Smooth muscle cell (in vitro differentiated cells): ENCODE data around the gene TGFA. TPM values are rescaled to one million over a fixed set of nuclear protein-coding genes. Genes with fewer than 3 reads are reported as not detected.

Experiments
- DNase-seq: peaks from one replicate; lab custom pipeline; 2025; ENCODE audit not compliant: unreplicated experiment; lab: John Stamatoyannopoulos, UW
- H2AFZ ChIP-seq: fragments of 200-600 bp; sonication (generic); 2 replicates; pipeline ENCODE4 v1.6.0; 2016; ENCODE audit warnings: antibody characterized with exemption, low read depth, mild to moderate bottlenecking
- H3F3A ChIP-seq: fragments of 200-600 bp; sonication (generic); 2 replicates; pipeline ENCODE4 v1.6.0; 2017; ENCODE audit warnings: antibody characterized with exemption, low read depth
- H3K27ac ChIP-seq: fragments of 200-600 bp; sonication (generic); 2 replicates; pipeline ENCODE4 v1.5.1; 2016; ENCODE audit warnings: low read depth, mild to moderate bottlenecking
- H3K27me3 ChIP-seq: fragments of 200-600 bp; sonication (generic); 2 replicates; pipeline ENCODE4 v1.6.1; 2016; ENCODE audit warnings: low read depth, mild to moderate bottlenecking
- H3K36me3 ChIP-seq: fragments of 200-600 bp; sonication (generic); 2 replicates; pipeline ENCODE4 v1.5.1; 2016; ENCODE audit warnings: low read depth
- H3K4me1 ChIP-seq: fragments of 200-600 bp; sonication (generic); 2 replicates; pipeline ENCODE4 v1.5.1; 2016; ENCODE audit warnings: low read depth
- H3K4me2 ChIP-seq: fragments of 200-600 bp; sonication (generic); 2 replicates; pipeline ENCODE4 v1.6.0; 2016; ENCODE audit warnings: mild to moderate bottlenecking
- H3K4me3 ChIP-seq: fragments of 200-600 bp; sonication (generic); 2 replicates; pipeline ENCODE4 v1.5.1; 2016; ENCODE audit warnings: mild to moderate bottlenecking
- H3K79me2 ChIP-seq: fragments of 200-600 bp; sonication (generic); 2 replicates; pipeline ENCODE4 v1.6.0; 2016; ENCODE audit warnings: low read depth, mild to moderate bottlenecking
- H3K9ac ChIP-seq: fragments of 200-600 bp; sonication (generic); 2 replicates; pipeline ENCODE4 v1.6.0; 2016; ENCODE audit warnings: low read depth
- H3K9me3 ChIP-seq: fragments of 200-600 bp; sonication (generic); replicated peaks from 2 replicates; pipeline ENCODE4 v1.5.1; 2016; ENCODE audit warnings: low read depth
- H4K20me1 ChIP-seq: fragments of 200-600 bp; sonication (generic); 2 replicates; pipeline ENCODE4 v1.6.0; 2016; ENCODE audit warnings: low read depth
- WGBS: methylation state at CpG from one replicate; pipeline ENCODE4 v1.1.7; 2016; ENCODE audit warnings: low lambda C conversion rate; 5-methylcytosine and 5-hydroxymethylcytosine counted together
- polyA plus RNA-seq: library from polyadenylated mRNA; unstranded; fragments of >200 nt; fragmentation: Nextera tagmentation; extraction: Ambion mirVana; gene quantifications from 2 replicates; pipeline ENCODE4 v1.2.1, GENCODE V29; 2016
- total RNA-seq: library from RNA; depleted of rRNA; stranded (reverse); fragments of >200 nt; gene quantifications from 2 replicates; pipeline ENCODE4 v1.2.3, GENCODE V29; 2014
- TF ChIP-seq, protein P1 (sequence below): fragments of 200-600 bp; sonication (generic); IDR thresholded peaks from 2 replicates; pipeline ENCODE4 v1.5.1; 2017; ENCODE audit warnings: borderline replicate concordance, mild to moderate bottlenecking, antibody characterized with exemption; ENCODE audit not compliant: insufficient read depth, poor library complexity, severe bottlenecking

The TGFA gene
- total and polyA plus RNA-seq, 2 experiments from 2014 or later: 0.21 to 2.4 TPM

DNA sequence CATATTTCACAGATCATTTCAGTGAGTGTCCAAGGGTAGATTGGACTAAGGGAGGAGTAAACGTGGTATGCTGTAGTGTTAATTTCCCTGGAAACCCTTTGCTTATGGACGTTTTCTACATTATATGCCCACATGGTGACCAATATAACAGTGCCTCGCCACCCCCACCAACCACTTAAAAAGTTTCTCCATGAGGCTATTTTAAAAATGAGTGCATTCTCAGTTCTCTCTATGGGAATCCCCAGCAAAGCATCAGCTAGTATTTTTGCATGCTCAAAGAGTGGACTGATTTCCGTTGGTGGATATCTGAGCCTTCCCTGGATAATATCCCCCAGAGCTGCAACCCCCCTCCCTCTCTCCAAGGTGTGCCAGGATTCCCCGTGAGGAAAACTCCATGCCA, 73.2 kb downstream of the TGFA start:
- no peaks in the 10 kb centered on the region for H3K79me2 ChIP-seq
- H3K9me3 ChIP-seq: no peaks in the 10 kb centered on the region
- peaks cover 4% of the 10 kb centered on the region for H3K27me3 ChIP-seq
- no peak overlapping the region for H3K9ac ChIP-seq
- no peaks in the 10 kb centered on the region for H3K36me3 ChIP-seq
- no peak overlapping the region for H3K4me3 ChIP-seq
- no peak overlapping the region for H2AFZ ChIP-seq
- H3K4me2 ChIP-seq: no peak overlapping the region
- H4K20me1 ChIP-seq: no peaks in the 10 kb centered on the region
- TF ChIP-seq, protein P1, sequence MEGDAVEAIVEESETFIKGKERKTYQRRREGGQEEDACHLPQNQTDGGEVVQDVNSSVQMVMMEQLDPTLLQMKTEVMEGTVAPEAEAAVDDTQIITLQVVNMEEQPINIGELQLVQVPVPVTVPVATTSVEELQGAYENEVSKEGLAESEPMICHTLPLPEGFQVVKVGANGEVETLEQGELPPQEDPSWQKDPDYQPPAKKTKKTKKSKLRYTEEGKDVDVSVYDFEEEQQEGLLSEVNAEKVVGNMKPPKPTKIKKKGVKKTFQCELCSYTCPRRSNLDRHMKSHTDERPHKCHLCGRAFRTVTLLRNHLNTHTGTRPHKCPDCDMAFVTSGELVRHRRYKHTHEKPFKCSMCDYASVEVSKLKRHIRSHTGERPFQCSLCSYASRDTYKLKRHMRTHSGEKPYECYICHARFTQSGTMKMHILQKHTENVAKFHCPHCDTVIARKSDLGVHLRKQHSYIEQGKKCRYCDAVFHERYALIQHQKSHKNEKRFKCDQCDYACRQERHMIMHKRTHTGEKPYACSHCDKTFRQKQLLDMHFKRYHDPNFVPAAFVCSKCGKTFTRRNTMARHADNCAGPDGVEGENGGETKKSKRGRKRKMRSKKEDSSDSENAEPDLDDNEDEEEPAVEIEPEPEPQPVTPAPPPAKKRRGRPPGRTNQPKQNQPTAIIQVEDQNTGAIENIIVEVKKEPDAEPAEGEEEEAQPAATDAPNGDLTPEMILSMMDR: no peak
- no peak overlapping the region for H3K27ac ChIP-seq
- no peaks in the 10 kb centered on the region for H3F3A ChIP-seq
- no peaks in the 10 kb centered on the region for H3K4me1 ChIP-seq
- WGBS: 79% methylated on average over 5 of the region's 5 CpGs
- no peak for DNase-seq

DNA sequence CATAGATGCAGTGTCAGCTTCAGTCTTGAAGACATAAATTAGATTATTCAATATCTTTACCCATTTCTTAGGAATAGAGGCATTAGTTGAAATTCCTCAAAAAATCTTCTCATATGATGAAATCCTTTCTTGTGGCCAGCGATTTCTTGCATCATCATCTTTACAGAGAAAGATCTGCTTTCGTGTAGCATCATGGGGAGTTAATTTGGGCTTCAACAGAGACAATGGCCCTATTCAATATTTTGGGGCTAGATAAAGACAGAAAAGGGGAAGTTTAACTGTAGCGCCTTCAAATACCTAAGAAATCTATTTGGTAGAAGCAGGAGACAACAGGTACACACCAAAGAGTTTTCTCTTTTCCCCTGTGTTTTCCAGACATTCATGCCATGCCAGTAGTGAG, 73.8 kb downstream of the TGFA start:
- no peaks in the 10 kb centered on the region for H3K79me2 ChIP-seq
- H3K4me3 ChIP-seq: no peak overlapping the region
- no peaks in the 10 kb centered on the region for H4K20me1 ChIP-seq
- WGBS: 93% methylated on average over 3 of the region's 3 CpGs
- peaks cover 4% of the 10 kb centered on the region for H3K27me3 ChIP-seq
- no peak overlapping the region for H2AFZ ChIP-seq
- no peaks in the 10 kb centered on the region for H3K36me3 ChIP-seq
- no peak overlapping the region for H3K9ac ChIP-seq
- DNase-seq: no peak
- no peak overlapping the region for H3K4me2 ChIP-seq
- TF ChIP-seq, protein P1: no peak
- H3K27ac ChIP-seq: no peak overlapping the region
- no peaks in the 10 kb centered on the region for H3K9me3 ChIP-seq
- H3K4me1 ChIP-seq: no peaks in the 10 kb centered on the region
- no peaks in the 10 kb centered on the region for H3F3A ChIP-seq

DNA sequence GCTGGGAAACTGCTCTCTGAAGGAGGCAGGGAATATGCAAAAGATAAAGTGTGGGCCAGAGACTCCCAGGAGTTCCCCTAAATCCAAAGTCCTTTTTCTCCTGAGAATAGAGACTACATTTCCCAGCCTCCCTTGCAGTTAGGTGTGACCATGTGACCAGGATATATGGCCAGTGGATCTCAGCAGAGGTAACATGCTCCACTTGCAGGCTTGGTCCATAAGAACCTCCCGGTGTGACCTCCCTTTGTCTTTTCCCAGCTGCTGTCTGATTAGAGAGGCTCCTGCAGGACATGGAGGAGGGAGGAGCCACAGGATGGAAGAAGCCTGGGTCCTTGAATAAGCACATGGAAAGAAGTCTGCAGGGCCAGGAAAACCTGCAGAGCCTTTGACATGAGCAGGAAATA, 76.2 kb downstream of the TGFA start:
- H3K36me3 ChIP-seq: no peaks in the 10 kb centered on the region
- H3K9ac ChIP-seq: no peak overlapping the region
- 31% methylated on average over 1 of the region's 1 CpG for WGBS
- no peak overlapping the region for H3K4me2 ChIP-seq
- H2AFZ ChIP-seq: no peak overlapping the region
- no peaks in the 10 kb centered on the region for H4K20me1 ChIP-seq
- no peaks in the 10 kb centered on the region for H3K79me2 ChIP-seq
- no peaks in the 10 kb centered on the region for H3K27me3 ChIP-seq
- H3K4me3 ChIP-seq: no peak overlapping the region
- H3F3A ChIP-seq: no peaks in the 10 kb centered on the region
- no peaks in the 10 kb centered on the region for H3K4me1 ChIP-seq
- TF ChIP-seq, protein P1: no peak
- no peaks in the 10 kb centered on the region for H3K9me3 ChIP-seq
- no peak overlapping the region for H3K27ac ChIP-seq
- no peak for DNase-seq

DNA sequence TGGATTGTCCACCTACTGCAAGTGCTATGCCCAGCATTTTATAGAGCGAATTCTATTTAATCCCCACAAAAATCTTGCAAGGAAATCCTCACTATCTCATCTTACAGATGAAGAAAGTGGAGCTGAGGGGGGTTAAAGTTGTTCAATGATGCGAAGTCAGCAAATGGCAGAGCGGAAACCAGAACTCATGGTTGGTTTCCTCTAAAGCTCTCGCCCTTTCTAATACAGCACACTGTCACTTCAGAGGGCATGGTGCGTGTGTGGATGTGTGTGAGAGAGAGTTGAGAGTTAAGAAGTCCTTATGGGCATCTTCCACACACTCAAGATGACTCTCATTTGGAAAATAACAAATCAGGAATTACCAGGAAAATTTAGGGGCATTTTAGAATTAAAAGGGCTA, 78.4 kb downstream of the TGFA start:
- no peak overlapping the region for H3K9ac ChIP-seq
- peaks cover 4% of the 10 kb centered on the region for H3K27me3 ChIP-seq
- no peak overlapping the region for H2AFZ ChIP-seq
- H3K4me2 ChIP-seq: no peak overlapping the region
- no peak overlapping the region for H3K4me3 ChIP-seq
- no peaks in the 10 kb centered on the region for H3K79me2 ChIP-seq
- WGBS: 92% methylated on average over 5 of the region's 5 CpGs
- no peaks in the 10 kb centered on the region for H3F3A ChIP-seq
- no peaks in the 10 kb centered on the region for H4K20me1 ChIP-seq
- no peaks in the 10 kb centered on the region for H3K36me3 ChIP-seq
- DNase-seq: no peak
- H3K9me3 ChIP-seq: no peaks in the 10 kb centered on the region
- no peaks in the 10 kb centered on the region for H3K4me1 ChIP-seq
- H3K27ac ChIP-seq: no peak overlapping the region
- TF ChIP-seq, protein P1: no peak
